NCI-H146 treated with DMSO at 0.1 percent for 48 hours (cell line): Measurements from ENCODE around the gene CACNA1F.

Source experiments
- DNase-seq: peaks from one replicate; lab custom pipeline; 2025; ENCODE audit not compliant: unreplicated experiment; lab: John Stamatoyannopoulos, UW

Gene CACNA1F

GRCh38 chrX:49231333-49232000 is 1.7 kb downstream of the CACNA1F start:
- DNase-seq, result no peak

- DNase-seq, result peak; percentile 64
Observed at GRCh38 chrX:49230500-49231232, 2.5 kb downstream of the CACNA1F start.

GRCh38 chrX:49228185-49228584 is 5.0 kb downstream of the CACNA1F start:
- DNase-seq, result no peak

GRCh38 chrX:49227726-49228125 is 5.4 kb downstream of the CACNA1F start:
- no peak for DNase-seq

- DNase-seq, result no peak
Observed at GRCh38 chrX:49226946-49227345, 6.2 kb downstream of the CACNA1F start.

DNA sequence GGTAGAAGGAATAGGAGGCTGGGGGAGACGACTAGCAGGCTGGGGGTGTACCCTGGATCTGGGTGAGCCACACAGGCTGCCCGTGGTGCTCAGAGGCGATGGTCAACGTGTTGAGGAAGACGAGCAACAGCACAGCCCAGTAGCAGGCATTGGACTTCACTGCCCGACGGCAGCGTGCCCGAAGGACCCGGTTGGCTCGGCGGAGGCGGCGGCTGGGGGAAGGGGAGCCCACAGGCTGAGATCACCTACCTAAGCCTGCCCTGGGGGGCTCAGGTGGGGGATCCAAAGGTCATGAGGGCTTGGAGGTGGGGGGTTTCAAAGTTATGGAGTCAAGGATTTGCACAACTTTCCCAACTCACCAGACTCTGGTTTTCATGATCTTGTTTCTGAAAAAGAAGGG is 7.3 kb downstream of the CACNA1F start:
- no peak for DNase-seq

DNA sequence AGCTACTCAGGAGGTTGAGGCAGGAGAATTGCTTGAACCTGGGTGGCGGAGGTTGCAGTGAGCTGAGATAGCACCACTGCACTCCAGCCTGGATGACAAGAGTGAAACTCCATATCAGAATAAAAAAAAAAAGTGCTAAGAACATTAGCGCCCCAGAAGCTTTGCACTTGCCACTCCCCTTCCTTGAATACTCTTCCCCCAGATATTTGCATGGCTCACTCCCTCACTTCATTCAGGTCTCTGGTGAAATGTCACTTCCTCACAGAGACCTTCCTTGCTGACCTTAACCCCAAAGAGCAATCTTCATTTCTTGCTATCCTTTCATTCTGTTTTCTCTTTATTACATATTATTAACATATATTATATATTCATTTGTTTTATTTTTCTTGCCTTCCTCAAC is 11.3 kb downstream of the CACNA1F start:
- DNase-seq, result no peak

- DNase-seq, result no peak
Observed at GRCh38 chrX:49220100-49220499, 13.0 kb downstream of the CACNA1F start.

- DNase-seq, result no peak
Observed at GRCh38 chrX:49214996-49215526, 18.1 kb downstream of the CACNA1F start.

DNA sequence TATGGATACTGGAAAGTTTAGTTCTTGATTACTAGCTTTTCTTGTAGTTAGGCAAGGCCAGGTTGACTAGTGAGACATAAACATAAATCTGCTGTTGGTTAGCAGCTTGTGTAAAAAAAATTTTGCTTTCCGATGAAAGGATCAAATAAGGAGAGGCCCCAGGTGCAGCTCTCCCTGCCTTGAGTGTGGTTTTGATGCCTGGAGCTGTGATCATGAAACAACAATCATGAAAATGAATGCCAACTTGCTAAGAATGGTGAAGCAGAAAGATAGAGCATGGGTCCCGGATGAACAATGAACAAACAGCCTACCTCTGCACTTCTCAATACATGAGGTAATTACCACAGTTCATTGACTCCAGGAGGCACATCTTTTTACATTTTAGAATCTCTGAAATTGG is 18.7 kb downstream of the CACNA1F start:
- DNase-seq, result no peak

- DNase-seq, result no peak
Observed at GRCh38 chrX:49212861-49213260, 20.3 kb downstream of the CACNA1F start.

DNA sequence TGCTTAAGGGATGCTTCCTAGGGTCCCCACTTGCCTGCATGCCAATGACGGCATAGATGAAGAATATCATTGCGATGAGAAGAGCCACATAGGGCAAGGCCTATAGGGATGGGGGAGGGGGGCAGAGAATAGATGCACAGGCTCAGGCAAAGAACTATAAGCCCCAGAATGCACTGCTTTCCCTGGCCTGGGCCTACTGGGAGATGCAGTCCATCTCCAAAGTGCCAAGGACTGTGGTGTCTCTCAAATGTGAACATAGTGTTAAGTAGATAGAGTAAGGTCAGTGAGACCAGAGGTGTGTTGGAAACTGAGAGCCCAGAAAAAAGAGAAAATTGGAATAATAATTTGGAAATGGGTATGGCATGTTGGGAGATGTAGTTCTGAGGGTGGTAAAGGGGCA is 20.9 kb downstream of the CACNA1F start:
- no peak for DNase-seq

DNA sequence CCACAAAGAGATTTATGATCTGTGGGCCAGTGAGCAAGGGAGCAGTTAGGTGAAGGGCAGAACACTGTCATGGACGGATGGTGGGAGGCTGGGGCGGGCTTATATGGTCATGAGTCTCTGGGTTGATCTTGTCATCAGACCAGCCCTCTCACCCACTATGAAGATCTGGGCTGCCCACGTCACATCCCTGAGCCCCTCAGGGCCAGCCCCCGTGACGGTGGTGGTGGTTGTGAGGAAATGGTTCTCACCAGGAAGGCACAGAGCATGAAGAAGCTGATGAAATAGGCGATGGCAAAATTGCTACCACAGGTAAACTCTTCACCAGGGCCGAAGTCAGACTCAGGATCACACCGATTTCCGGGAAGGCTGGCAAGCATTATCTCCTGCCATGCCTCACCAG is 22.1 kb downstream of the CACNA1F start:
- no peak for DNase-seq

- no peak for DNase-seq
Observed at GRCh38 chrX:49210406-49210805, 22.7 kb downstream of the CACNA1F start.

DNA sequence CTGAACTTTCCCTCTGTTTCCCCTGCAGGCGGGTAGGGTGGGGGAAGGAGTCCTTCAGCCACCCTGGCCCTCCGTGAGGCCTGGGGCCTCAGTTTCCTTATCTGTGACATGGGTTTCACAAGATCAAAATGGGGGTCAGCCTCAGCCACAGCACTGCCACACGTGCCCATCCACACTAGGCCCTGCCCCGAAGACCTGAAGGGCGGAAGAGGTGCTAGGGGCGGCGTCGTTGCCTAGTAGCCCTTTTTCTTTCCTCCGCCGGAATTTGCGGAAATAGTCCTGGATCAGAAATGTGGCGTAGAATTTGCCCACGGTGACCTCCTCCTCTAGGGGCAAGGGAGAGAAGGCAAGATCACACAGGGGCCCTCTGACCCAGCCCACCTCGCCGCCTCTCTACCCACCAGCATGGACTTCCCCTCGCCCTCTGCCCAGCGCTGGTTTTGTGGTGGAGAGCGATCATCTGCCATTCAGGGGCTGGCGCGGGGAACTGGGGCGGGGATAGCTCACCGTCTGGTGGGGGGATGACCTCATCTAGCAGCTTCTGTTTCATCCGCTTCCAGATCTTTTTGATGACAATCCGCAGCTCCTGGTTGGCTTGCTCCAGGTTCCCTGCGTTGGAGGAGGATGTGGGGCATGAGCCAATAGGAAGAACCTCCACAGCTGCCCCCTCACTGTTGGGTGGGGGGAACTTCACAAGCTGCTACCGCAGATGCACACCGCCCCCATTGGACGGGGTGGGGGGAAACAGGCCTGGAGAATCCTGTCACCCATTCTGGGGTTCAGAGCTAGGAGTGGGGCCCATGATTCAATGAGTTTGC is 23.5 kb downstream of the CACNA1F start:
- no peak for DNase-seq

- no peak for DNase-seq
Observed at GRCh38 chrX:49208399-49208798, 24.7 kb downstream of the CACNA1F start.

DNA sequence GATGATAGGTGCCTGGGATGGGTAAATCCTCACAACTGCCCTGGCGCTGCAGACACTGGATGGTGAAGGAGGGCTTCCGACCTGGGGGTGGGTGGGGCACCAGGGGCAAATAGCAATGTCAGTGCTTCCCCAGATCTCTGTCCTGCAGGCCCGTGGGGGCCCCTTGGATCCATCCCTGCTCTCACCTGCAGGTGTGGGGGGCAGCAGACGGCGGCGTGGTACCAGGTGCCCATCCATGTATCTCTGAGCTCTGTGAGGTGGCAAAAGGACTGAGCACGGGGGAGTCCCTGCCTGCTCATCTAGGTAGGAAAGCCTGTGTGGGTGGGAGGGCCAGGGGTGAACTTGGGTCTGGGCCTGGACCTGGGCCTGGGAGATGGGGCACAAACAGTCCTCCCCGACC is 26.6 kb downstream of the CACNA1F start:
- DNase-seq, result no peak

DNA sequence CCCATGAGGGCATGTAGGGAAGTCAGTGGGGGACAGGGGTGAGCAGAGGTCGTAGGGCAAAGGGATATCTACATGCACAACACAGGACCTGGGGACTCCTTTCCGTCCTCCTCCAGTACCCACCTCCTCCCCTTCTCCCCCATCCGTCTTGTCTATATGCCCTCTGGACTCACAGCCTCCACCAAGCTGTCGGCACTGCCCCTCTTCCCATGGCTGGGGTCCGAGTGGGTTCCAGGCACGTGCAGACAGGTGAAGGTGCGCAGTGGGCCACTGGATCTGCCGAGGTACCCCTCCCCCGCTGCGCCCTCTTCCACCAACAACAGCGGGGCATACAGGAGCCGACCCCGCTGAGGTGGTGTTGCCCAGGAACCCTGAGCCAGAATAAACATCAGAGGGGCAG is 27.7 kb downstream of the CACNA1F start:
- no peak for DNase-seq

DNA sequence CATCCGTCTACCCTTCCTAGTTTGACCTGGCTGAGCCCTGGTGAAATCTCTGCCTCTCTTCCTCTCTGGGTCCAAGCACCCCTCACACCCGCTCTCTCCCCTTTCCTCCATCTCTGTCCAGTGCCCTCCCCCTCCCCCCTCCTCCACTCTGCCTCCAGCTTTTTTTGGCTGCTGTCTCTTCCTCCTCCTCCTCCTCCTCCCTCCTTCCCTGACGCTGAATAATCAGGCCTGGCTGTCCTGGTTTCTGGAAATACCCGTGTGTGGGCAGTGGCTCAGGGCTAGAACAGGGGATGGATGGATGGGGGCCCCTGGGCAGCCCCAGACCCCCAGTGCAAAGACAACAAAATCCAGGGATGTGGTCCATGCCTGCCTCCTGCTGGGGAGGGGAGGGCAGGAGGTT is 28.4 kb downstream of the CACNA1F start:
- DNase-seq, result no peak

DNA sequence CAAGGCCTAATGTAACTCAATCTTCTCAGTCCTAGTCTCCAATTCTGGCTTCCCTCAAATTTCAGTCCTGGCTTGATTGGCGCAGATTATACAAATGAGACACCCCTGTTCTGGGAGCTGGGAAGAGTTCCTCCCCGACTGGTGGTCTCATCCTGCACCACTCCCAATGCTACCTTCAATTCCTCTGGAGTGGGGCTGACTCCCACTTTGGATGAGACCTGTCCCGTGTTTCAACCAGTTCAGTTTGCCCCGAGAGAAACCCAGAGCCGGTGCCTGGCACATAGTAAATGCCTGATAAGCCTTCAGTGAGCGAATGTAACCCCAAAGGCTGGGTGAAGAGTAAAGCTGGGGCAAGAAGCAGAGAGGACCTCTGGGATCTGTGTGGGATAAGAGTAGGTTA is 29.1 kb downstream of the CACNA1F start:
- no peak for DNase-seq

GRCh38 chrX:49203536-49203935 is 29.6 kb downstream of the CACNA1F start:
- no peak for DNase-seq

DNA sequence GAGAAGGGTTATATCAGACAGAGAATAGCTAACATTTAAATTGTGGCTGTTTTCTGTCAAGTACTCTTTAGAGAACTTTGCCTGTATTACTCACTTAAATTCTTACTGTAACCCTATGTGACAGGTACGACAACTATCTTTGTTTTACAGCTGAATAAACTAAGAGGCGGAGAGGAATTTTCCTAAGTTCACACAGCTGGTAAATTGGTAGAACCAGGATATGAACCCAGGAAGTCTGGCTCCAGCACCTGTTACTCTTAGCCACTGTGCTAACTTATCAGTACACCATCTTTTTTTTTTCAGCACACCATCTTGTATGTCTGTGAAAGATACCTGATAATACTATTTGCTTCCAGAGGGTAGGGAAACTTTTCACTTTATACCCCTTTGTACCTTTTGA is 31.1 kb downstream of the CACNA1F start:
- DNase-seq, result peak; percentile 32
